ENCODE results near the gene ZNF512B.

DNA sequence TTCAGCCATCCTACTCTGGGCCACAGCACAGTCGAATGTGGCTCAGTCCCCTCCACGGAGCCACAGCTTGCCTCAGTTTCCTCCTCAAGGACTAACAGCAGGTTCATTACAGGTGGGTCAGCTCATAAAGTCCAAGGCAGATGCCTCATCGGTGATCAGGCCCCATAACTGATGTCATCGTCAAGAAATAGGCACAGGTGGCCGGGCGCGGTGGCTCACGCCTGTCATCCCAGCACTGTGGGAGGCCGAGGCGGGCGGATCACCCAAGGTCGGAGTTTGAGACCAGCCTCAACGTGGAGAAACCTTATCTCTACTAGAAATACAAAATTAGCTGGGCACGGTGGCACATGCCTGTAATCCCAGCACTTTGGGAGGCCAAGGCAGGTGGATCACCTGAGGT, 17.0 kb downstream of the ZNF512B start:
- TF ChIP-seq ZFP30 (CRISPR knock-in tag; IDR thresholded peaks at IDR 0.05) (no peak), ESRRG (CRISPR knock-in tag; IDR thresholded peaks at IDR 0.05) (no peak), PPARA (CRISPR knock-in tag; IDR thresholded peaks at IDR 0.05; ENCODE audit: borderline replicate concordance) (no peak), ZNF8 (CRISPR knock-in tag; IDR thresholded peaks at IDR 0.05) (no peak), ZNF70 (CRISPR knock-in tag; IDR thresholded peaks at IDR 0.05) (no peak), ISL1 (CRISPR knock-in tag; IDR thresholded peaks at IDR 0.05) (no peak), ARNTL (CRISPR knock-in tag; IDR thresholded peaks at IDR 0.05; ENCODE audit: borderline replicate concordance, low read depth) (no peak), OSR1 (CRISPR knock-in tag; IDR thresholded peaks at IDR 0.05) (no peak), TCF4 (CRISPR knock-in tag; IDR thresholded peaks at IDR 0.05; ENCODE audit: borderline replicate concordance) (no peak)
- TF ChIP-seq, protein P1, sequence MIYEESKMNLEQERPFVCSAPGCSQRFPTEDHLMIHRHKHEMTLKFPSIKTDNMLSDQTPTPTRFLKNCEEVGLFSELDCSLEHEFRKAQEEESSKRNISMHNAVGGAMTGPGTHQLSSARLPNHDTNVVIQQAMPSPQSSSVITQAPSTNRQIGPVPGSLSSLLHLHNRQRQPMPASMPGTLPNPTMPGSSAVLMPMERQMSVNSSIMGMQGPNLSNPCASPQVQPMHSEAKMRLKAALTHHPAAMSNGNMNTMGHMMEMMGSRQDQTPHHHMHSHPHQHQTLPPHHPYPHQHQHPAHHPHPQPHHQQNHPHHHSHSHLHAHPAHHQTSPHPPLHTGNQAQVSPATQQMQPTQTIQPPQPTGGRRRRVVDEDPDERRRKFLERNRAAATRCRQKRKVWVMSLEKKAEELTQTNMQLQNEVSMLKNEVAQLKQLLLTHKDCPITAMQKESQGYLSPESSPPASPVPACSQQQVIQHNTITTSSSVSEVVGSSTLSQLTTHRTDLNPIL (CRISPR knock-in tag; IDR thresholded peaks at IDR 0.05; ENCODE audit: low read depth), result no peak
- TF ChIP-seq, protein P2, sequence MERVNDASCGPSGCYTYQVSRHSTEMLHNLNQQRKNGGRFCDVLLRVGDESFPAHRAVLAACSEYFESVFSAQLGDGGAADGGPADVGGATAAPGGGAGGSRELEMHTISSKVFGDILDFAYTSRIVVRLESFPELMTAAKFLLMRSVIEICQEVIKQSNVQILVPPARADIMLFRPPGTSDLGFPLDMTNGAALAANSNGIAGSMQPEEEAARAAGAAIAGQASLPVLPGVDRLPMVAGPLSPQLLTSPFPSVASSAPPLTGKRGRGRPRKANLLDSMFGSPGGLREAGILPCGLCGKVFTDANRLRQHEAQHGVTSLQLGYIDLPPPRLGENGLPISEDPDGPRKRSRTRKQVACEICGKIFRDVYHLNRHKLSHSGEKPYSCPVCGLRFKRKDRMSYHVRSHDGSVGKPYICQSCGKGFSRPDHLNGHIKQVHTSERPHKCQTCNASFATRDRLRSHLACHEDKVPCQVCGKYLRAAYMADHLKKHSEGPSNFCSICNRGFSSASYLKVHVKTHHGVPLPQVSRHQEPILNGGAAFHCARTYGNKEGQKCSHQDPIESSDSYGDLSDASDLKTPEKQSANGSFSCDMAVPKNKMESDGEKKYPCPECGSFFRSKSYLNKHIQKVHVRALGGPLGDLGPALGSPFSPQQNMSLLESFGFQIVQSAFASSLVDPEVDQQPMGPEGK (CRISPR knock-in tag; IDR thresholded peaks at IDR 0.05; ENCODE audit: borderline replicate concordance), result no peak

Data from SK-N-SH treated with all-trans-retinoic acid at 6 μM for 48 hours (cell line).